Dedifferentiated amniotic fluid mesenchymal stem cell (primary cell): ENCODE results near the gene TMEM89.
A peak's percentile ranks its signal among the peaks of the same experiment; 100 is the strongest.

ENCODE experiments used
- DNase-seq: peaks from one replicate; pipeline ENCODE4 v3.0.0-alpha.2; 2016; ENCODE audit errors: extremely low spot score

TMEM89 gene

DNA sequence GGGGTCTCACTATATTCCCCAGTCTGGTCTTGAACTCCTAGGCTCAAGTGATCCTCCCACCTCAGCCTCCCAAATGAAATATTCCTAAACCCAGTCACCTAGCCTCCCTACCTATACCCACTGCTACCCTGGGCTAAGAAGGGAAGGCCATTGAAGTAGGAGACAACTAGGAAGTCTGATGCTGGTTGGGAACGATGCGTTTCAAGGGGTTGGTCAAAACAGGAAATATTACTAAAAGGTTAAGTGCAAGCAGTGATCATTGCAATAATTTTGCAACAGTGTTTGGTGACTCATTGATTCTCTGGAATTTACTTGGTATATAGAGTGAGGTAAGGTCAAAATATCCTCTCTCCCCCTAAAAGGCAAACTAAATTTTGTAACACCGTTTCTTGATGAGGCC, 7.5 kb downstream of the TMEM89 start:
- DNase-seq = peak; percentile 26

DNA sequence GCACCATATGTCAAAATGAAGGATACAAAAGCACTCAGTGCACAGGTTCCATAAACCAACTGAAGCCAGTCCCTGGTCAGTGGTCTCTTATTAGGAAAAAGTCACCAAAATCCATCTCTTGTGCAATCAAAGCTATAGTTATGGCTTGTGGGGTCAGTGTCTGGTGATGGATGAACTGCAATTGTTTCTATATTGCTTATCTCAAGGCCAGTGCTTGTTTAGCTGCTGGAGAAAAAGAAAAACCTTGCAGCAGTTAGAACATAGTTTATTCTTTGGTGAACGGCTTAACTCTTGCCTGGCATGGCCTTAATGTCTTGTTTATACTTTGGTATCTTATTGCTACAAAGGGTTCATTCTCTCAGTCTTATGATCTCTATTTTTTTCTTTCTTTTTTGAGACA, 9.3 kb downstream of the TMEM89 start:
- DNase-seq = no peak

DNA sequence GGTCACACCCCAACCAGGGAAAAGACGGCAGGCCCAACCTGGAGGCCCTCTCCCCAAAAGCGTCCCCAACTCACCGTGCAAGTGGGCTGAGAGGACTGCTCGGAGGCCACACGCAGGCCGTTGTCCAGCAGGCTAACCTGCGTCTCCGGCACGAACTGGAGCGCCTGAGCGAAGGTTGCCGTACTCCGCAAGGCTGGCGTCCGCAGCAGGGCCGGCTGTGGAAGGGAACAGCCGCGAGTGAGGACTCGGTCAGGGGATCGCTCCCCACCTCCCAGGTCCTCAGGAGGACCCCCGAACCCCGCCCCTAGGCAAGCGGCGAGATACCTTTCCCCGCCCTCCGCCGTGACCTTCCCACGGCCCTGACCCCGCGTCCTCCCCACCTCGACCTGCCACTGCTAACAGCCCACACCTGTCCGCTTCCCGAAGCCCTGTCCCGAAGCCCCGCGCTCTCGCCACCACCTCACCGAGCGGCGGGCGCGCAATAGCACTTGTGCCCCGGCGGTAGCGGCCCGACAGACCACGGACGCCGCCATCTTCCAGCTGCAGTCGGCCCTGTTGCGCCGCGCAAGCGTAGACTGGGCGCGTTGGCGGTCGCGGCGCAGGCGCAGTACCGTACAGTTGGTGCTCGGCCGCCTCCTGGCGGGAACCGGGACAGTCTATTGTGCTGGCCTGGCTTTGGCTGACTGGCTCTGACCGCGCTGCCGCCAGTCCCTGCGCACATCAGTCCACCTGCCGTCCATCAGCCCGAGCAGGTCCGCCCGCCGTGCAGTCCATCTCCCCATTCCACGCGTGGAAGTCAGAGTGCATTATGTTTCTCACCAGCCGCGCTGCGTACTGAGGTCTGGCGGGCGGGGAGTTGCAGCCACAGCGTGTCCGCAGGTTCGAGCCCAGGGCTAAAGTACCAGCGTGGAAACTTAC, 12.2 kb downstream of the TMEM89 start, which contains the start of gene UQCRC1:
Gene UQCRC1 (minus strand): TSS at position 559 of the 918 bp plus-strand sequence. CDS start 26 bp downstream, at position 533.
- DNase-seq = peak; percentile 87

GRCh38 chr3:48607519-48607918, 14.1 kb downstream of the TMEM89 start:
- no peak for DNase-seq

DNA sequence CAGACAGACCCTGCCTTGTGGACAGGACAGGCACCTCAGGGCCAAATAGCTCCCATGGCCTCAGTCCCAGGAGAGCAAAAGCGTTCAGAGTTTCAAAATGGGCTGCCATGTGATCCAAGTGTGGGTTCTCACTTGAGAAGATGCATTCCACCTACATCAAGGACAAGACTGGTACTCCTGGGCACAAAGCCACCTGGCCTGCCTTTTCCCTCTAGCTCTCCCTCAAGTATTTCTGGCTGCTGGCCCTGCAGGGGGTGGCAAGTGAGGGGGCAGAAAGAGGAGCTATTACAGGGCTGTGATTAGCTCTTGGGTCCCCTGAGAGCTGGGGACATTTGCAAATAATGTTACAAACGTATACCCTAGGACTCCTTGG, 20.0 kb downstream of the TMEM89 start:
- DNase-seq = no peak

- no peak for DNase-seq
Observed at GRCh38 chr3:48600711-48601621, 20.6 kb downstream of the TMEM89 start.

GRCh38 chr3:48599509-48600285, 21.9 kb downstream of the TMEM89 start:
- no peak for DNase-seq

DNA sequence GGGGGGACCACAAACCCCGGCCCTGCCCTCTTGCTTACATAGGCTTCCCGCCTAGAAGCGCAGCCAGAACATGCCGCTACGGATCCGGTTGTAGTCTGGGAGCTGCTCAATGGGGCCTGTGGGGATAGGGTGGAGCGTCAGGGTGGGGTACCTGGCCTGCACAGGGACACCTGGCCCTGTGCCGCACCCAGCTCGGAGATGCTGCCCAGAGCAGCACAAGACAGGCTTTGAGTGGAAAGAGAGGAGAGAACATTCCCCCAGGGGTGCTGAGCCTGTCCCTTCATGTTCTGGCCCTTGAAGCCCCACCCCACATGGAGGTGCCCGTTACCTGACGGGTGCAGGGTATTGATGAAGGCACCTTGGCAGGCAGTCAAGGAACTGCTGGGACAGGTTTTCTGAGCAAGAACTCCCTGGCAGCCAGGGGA, 22.5 kb downstream of the TMEM89 start:
- DNase-seq = no peak

DNA sequence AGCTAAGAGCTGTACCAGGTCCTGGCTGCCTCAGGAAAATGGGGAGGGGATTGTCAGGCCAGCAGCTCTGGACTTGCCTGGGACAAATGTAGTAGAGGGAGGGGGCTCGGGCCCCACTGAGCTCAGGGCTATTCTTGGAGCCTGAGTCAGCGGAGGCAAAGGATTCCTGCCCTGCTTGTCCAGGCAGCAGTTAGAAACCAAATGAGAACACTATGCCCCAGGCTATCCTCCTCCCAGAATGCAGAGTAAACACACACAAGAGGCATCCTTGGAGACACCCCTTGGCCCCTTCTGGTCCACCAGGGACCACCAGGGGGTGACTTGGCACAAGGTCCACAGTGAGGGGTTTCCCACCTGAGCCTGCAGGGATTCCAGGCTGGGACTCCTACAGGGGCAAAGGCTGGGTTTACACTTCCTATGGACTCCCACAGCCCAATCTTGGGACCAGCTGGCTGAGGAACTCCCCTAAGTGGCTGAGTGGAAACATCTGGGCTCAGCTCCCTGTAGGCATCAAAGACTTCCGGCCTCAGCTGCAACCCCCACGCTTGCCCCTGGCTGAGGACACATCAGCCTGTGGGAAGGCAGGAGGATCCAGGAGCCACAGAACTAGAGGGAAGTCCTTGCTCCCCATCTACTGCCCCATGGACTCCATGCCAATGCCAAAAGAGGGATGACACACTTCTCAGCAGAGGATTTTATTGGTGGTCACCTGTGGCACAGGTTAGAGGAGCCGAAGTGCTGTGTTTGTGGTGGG, 23.1 kb downstream of the TMEM89 start:
- DNase-seq = peak; percentile 98

DNA sequence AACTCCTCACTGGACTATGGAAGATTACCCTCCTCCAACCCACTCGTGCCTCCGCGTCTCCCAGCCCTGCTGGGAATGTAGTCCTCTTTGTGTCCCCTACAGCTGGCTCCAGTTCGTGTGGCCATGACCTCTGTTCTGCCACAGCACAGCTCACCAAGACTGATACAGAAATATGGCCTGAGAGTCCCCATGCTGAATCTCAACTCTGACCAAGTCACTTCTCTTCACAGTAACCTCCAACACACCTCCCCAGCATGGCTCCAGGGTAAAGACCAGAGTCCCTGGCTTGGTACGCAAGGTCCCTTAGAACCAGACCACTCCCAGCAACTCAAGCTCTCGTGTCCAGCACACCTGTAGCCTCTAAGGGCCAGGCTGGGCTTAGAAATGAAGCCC, 24.2 kb downstream of the TMEM89 start:
- no peak for DNase-seq

DNA sequence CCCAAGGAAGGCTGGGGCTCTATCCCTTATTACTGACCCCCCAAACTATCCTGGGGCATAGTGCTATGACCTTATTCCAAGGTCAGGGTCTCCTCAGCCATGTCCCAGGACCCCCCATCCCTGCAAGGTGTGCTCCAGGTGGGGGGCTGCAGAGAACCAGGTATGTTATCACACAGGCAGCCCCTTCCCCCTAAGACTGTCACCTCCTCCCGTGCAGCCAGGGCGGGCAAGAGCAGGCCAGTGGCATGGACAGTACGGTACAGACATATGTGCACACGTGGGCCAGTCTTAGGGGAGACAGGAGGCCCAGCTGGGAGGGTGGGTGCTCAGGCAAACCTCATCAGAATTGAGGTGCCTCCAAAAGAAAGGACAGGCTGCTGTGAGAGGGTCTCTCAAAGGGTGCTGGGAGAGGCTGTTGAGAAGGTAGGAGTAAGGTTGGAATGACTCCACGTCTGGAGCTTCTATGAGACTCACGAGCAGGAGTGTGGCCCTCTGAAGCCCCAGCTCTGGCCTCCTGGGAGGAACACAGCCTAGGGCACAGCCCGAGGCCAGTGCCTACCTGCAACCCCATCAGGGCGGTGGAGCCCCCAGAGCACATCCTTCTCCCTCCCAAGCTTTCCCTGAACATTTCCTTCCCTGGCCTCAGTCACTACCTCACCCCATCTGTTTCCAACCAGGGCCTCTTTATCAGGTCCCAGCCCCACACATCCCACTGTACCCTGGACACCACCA, 24.7 kb downstream of the TMEM89 start:
- no peak for DNase-seq

DNA sequence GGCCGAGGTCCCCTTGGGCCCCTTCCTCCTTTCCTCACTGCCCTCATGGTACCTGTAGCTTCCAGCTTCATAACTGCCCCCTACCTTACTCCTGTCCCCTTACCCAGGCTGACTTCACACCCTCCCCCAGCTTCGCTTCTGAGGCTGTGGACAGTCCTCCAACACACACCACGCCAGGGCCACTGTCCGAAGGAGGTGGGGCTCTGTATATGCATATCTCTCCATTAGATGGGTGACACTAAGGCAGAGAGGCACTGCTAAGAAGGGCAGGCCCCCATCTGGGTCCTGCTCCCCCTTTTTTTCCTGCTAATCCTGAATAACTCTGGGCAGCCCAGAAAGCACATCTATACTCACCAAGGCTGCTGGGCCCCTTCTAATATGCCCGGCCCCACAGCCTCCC, 25.4 kb downstream of the TMEM89 start:
- no peak for DNase-seq

GRCh38 chr3:48595526-48596121, 25.9 kb downstream of the TMEM89 start:
- DNase-seq = peak; percentile 69

GRCh38 chr3:48595075-48595525, 26.5 kb downstream of the TMEM89 start, which contains the start of gene COL7A1:
TSS of gene COL7A1 (minus strand) at chr3:48595329. CDS start at chr3:48595159, 170 bp downstream.
- no peak for DNase-seq

DNA sequence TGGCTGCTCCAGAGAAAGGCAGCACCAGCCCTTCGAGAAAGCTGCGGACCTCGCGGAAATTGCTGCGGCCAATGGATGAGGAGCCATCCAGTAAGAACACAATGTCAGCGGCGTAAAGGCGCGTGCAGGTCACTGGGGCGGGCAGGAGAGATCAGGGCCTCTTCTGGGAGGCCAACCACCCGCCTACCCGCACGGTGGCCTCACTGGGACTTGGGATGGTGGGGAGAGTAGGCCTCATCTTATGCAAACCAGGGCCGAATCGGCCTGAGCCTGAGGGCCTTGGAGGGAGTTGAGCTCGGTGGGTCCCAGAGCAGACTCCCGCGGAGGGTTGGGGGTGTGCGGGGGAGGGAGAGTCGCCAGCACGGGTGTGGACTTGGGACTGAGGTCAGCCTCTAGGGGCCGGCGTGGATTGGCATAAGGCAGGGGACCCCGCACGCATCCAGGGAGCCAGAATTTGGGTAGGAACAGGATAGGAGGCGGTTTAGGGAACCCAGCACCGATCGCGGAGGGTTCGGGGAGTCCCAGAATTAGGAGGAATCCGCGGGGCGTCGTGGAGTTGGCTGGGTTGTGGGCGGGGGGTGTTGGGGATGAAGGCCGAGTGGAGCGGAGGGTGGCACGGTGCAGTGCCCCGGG, 27.0 kb downstream of the TMEM89 start:
- DNase-seq = no peak

GRCh38 chr3:48593337-48593736, 28.2 kb downstream of the TMEM89 start:
- no peak for DNase-seq

DNA sequence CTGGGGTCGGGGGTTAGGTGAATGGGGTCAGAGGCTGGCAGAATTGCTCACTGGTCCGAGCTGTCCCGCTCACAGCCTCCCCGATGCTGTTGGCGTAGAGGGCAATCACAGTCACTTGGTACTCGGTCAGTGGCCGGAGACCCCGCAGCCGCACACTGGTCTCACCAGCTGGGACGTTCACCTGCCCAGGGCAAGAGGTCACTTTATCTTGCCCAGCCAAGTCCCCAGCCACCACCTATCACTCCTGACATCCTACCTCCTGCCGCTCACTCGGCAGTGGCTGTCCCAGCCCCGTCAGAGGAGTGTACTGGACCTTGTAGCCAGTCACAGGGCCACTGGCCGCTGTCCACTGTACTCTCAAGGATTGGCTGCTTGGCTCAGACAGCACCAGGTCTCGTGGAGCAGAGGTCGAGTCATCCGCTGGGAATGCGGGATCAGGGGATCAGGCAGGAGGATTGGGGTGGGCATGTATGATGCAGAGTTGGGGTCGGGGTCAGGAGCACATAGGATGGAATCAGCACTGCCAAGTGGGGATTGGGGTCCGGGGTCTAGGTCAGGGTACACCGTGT, 29.0 kb downstream of the TMEM89 start:
- no peak for DNase-seq

- DNase-seq = no peak
Observed at GRCh38 chr3:48591886-48592518, 29.6 kb downstream of the TMEM89 start.
